ENCODE results near the gene GSK3A. TPM values are rescaled to one million over a fixed set of nuclear protein-coding genes. Genes with fewer than 3 reads are reported as not detected.

The GSK3A gene
- total and polyA plus RNA-seq, 10 donors, result 20.8 to 39.3 (median 28.7) TPM

- 19 to 36% (median 30%) methylated on average over 8 to 10 of the region's 10 CpGs for WGBS, 5 donors
- H3K27ac ChIP-seq, result peak overlapping the region; percentile 76 to 100 (median 98)
- H3K4me1 ChIP-seq, result peaks cover 28 to 61% (median 47%) of the 10 kb centered on the region in 6 donors
- peaks cover 0 to 32% (median 31%) of the 10 kb centered on the region in 6 donors for H3K36me3 ChIP-seq
- no peaks in the 10 kb centered on the region for H3K27me3 ChIP-seq (replicated peaks in 1 of 7)
- intact Hi-C loops (cut with DNase I; ENCODE audit: low total_unique reads), result no loop called here
- no peak for TF ChIP-seq POLR2AphosphoS5 (IDR thresholded peaks at IDR 0.05)
- no peak for TF ChIP-seq POLR2A (IDR thresholded peaks at IDR 0.05)
- TF ChIP-seq, protein P1, sequence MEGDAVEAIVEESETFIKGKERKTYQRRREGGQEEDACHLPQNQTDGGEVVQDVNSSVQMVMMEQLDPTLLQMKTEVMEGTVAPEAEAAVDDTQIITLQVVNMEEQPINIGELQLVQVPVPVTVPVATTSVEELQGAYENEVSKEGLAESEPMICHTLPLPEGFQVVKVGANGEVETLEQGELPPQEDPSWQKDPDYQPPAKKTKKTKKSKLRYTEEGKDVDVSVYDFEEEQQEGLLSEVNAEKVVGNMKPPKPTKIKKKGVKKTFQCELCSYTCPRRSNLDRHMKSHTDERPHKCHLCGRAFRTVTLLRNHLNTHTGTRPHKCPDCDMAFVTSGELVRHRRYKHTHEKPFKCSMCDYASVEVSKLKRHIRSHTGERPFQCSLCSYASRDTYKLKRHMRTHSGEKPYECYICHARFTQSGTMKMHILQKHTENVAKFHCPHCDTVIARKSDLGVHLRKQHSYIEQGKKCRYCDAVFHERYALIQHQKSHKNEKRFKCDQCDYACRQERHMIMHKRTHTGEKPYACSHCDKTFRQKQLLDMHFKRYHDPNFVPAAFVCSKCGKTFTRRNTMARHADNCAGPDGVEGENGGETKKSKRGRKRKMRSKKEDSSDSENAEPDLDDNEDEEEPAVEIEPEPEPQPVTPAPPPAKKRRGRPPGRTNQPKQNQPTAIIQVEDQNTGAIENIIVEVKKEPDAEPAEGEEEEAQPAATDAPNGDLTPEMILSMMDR (IDR thresholded peaks at IDR 0.05 in 8 of 11, conservative IDR thresholded peaks at IDR 0.05 in 3 of 11), result no peak
- DNase-seq, result peak; percentile 88
- H3K4me3 ChIP-seq, result peak overlapping the region; percentile 33 to 69 (median 50)
- no peaks in the 10 kb centered on the region for H3K9me3 ChIP-seq
Observed at GRCh38 chr19:42269478-42270345, 27.3 kb upstream of the GSK3A start.

- H3K4me3 ChIP-seq, result peak within 1 kb of the TSS; percentile 43 to 69 (median 50)
- no peaks in the 10 kb centered on the region for H3K9me3 ChIP-seq
- DNase-seq, result peak; percentile 99
- H3K36me3 ChIP-seq, result peaks cover 0 to 24% (median 22%) of the 10 kb centered on the region in 6 donors
- WGBS, 5 donors, result 0 to 2% (median 1%) methylated on average over 41 to 52 of the region's 52 CpGs
- peak within 1 kb of the TSS; percentile 97 to 100 (median 99) for H3K27ac ChIP-seq
- intact Hi-C loops (cut with DNase I; ENCODE audit: low total_unique reads), result no loop called here
- peaks cover 21 to 53% (median 39%) of the 10 kb centered on the region in 6 donors for H3K4me1 ChIP-seq
- H3K27me3 ChIP-seq (replicated peaks in 1 of 7), result no peaks in the 10 kb centered on the region
- TF ChIP-seq, protein P1 (IDR thresholded peaks at IDR 0.05 in 8 of 11, conservative IDR thresholded peaks at IDR 0.05 in 3 of 11), result peak in 2 of 11 experiments; percentile 14 to 36
- TF ChIP-seq POLR2AphosphoS5 (IDR thresholded peaks at IDR 0.05), result peak in 2 of 3 donors; percentile 55 to 70
- TF ChIP-seq POLR2A (IDR thresholded peaks at IDR 0.05), result no peak
Observed at GRCh38 chr19:42268704-42269477, 26.5 kb upstream of the GSK3A start, which contains the start of gene CIC. CIC (plus strand) TSS chr19:42269252; CDS start chr19:42271784, 2,532 bp downstream.

- no peaks in the 10 kb centered on the region for H3K9me3 ChIP-seq
- H3K27ac ChIP-seq, result peak overlapping the region; percentile 97 to 100 (median 99)
- peak; percentile 99 for DNase-seq
- no peaks in the 10 kb centered on the region for H3K27me3 ChIP-seq (replicated peaks in 1 of 7)
- intact Hi-C loops (cut with DNase I; ENCODE audit: low total_unique reads), result no loop called here
- H3K4me1 ChIP-seq, result peaks cover 21 to 46% (median 36%) of the 10 kb centered on the region in 6 donors
- H3K4me3 ChIP-seq, result peak overlapping the region; percentile 42 to 69 (median 48)
- H3K36me3 ChIP-seq, result peaks cover 0 to 17% (median 16%) of the 10 kb centered on the region in 6 donors
- 0 to 1% (median 0%) methylated on average over 30 to 46 of the region's 46 CpGs for WGBS, 5 donors
- TF ChIP-seq POLR2A (IDR thresholded peaks at IDR 0.05) (peak in 1 of 3 donors; percentile 73), POLR2AphosphoS5 (IDR thresholded peaks at IDR 0.05) (peak; percentile 85 to 97 (median 96))
- TF ChIP-seq, protein P1 (IDR thresholded peaks at IDR 0.05 in 8 of 11, conservative IDR thresholded peaks at IDR 0.05 in 3 of 11), result peak in 6 of 11 experiments; percentile 8 to 33 (median 22)
Observed at GRCh38 chr19:42268142-42268703, 25.8 kb upstream of the GSK3A start.
